ENCODE data around the gene MAST4.

DNA sequence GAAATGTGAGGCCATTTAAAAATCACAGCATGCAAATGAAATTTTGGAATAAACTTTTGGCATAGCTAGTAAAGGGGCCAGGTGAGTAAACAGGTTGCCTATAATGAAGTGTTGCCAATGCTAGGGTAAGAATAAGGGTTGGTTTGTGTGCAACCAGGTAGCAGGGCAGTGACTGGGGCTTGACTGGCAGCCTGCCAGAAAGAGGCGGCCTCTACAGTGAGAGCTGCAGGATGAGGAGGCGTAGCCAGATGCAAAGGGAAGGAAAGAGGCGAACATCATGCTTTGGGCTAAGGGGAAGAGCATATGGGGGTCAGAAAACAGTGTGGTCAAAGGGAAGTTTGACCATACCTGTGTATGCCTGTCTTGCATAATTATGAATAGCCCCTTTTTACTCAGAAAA, 70.6 kb downstream of the MAST4 start:
- TF ChIP-seq TAF1 (IDR thresholded peaks at IDR 0.05; ENCODE audit: low read depth, low read length) (no peak), POLR2A (IDR thresholded peaks at IDR 0.05; ENCODE audit: control extremely low read depth in 1 of 2, low read depth in 2 of 2, low read length in 2 of 2) (no peak), PHF8 (conservative IDR thresholded peaks at IDR 0.05; ENCODE audit: low read depth, low read length) (no peak), EP300 (IDR thresholded peaks at IDR 0.05; ENCODE audit: borderline replicate concordance in 1 of 2, low read depth in 2 of 2, low read length in 2 of 2) (no peak), SRF (IDR thresholded peaks at IDR 0.05; ENCODE audit: low read depth, low read length) (no peak), SP1 (IDR thresholded peaks at IDR 0.05; ENCODE audit: low read depth, low read length) (no peak), POLR2AphosphoS5 (IDR thresholded peaks at IDR 0.05; ENCODE audit: low read depth, low read length) (no peak), RAD21 (IDR thresholded peaks at IDR 0.05 in 1 of 2, conservative IDR thresholded peaks at IDR 0.05 in 1 of 2; ENCODE audit: low read depth in 2 of 2, low read length in 2 of 2) (no peak), NRF1 (IDR thresholded peaks at IDR 0.05; ENCODE audit: low read depth, low read length) (no peak), SIN3A (conservative IDR thresholded peaks at IDR 0.05 in 1 of 2, IDR thresholded peaks at IDR 0.05 in 1 of 2; ENCODE audit: low read depth in 1 of 2, low read length in 2 of 2) (no peak), YY1 (IDR thresholded peaks at IDR 0.05; ENCODE audit: low read depth, low read length) (no peak)
- TF ChIP-seq, protein P1, sequence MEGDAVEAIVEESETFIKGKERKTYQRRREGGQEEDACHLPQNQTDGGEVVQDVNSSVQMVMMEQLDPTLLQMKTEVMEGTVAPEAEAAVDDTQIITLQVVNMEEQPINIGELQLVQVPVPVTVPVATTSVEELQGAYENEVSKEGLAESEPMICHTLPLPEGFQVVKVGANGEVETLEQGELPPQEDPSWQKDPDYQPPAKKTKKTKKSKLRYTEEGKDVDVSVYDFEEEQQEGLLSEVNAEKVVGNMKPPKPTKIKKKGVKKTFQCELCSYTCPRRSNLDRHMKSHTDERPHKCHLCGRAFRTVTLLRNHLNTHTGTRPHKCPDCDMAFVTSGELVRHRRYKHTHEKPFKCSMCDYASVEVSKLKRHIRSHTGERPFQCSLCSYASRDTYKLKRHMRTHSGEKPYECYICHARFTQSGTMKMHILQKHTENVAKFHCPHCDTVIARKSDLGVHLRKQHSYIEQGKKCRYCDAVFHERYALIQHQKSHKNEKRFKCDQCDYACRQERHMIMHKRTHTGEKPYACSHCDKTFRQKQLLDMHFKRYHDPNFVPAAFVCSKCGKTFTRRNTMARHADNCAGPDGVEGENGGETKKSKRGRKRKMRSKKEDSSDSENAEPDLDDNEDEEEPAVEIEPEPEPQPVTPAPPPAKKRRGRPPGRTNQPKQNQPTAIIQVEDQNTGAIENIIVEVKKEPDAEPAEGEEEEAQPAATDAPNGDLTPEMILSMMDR (IDR thresholded peaks at IDR 0.05; ENCODE audit: control extremely low read depth in 1 of 3, insufficient read depth in 1 of 3, low read depth in 1 of 3, low read length in 3 of 3), result no peak
- TF ChIP-seq, protein P2, sequence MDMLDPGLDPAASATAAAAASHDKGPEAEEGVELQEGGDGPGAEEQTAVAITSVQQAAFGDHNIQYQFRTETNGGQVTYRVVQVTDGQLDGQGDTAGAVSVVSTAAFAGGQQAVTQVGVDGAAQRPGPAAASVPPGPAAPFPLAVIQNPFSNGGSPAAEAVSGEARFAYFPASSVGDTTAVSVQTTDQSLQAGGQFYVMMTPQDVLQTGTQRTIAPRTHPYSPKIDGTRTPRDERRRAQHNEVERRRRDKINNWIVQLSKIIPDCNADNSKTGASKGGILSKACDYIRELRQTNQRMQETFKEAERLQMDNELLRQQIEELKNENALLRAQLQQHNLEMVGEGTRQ (IDR thresholded peaks at IDR 0.05; ENCODE audit: low read length), result no peak

Data from H1 (cell line).